ENCODE measurements around the gene NAGPA. TPM values are rescaled to one million over a fixed set of nuclear protein-coding genes. Genes with fewer than 3 reads are reported as not detected.

The NAGPA gene
- total RNA-seq, 4 donors from 2014 or later = 25.3 to 35.1 (median 31.0) TPM

GRCh38 chr16:5064915-5065314 is 31.2 kb upstream of the NAGPA start:
- Histone ChIP-seq H3K27me3 (no peaks in the 10 kb centered on the region), H3K9me3 (no peaks in the 10 kb centered on the region), H3K4me3 (no peak overlapping the region), H3K36me3 (no peaks in the 10 kb centered on the region), H3K27ac (no peak overlapping the region), H3K4me1 (no peaks in the 10 kb centered on the region)
- TF ChIP-seq EP300 (IDR thresholded peaks at IDR 0.05) (no peak), POLR2A (IDR thresholded peaks at IDR 0.05) (no peak), POLR2AphosphoS5 (IDR thresholded peaks at IDR 0.05) (no peak), CTCF (IDR thresholded peaks at IDR 0.05) (no peak)
- DNase-seq (ENCODE audit: low spot score in 2 of 2) = no peak
- WGBS = 73% methylated on average over 2 of the region's 7 CpGs

GRCh38 chr16:5062790-5063765 is 29.3 kb upstream of the NAGPA start:
- Histone ChIP-seq H3K9me3 (no peaks in the 10 kb centered on the region), H3K4me3 (no peak overlapping the region), H3K4me1 (no peaks in the 10 kb centered on the region), H3K27ac (no peak overlapping the region), H3K27me3 (no peaks in the 10 kb centered on the region), H3K36me3 (no peaks in the 10 kb centered on the region)
- 61% methylated on average over 19 of the region's 19 CpGs for WGBS
- DNase-seq (ENCODE audit: low spot score in 2 of 2) = no peak
- TF ChIP-seq CTCF (IDR thresholded peaks at IDR 0.05) (no peak), EP300 (IDR thresholded peaks at IDR 0.05) (no peak), POLR2A (IDR thresholded peaks at IDR 0.05) (no peak), POLR2AphosphoS5 (IDR thresholded peaks at IDR 0.05) (no peak)

DNA sequence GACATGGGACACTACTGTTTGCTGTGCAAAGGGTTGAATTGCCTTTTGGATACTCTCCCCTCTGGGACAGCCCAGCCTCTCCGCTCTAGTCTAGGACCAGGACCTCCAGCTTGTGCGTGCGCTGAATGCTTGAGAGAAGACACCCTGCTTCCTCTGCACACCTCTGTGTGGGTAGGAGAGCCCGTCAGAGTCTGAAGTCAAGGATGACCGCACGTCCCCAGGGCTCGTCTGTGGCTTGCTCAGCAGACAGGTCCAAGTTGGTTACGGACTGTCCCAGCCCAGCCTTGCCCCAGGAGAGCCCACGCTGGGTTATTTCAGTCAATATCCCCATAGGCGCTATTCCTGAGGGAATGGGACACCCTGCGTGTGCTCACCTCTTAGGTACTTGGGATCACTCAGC is 28.3 kb upstream of the NAGPA start:
- Histone ChIP-seq H3K9me3 (no peaks in the 10 kb centered on the region), H3K4me3 (no peak overlapping the region), H3K27me3 (no peaks in the 10 kb centered on the region), H3K36me3 (no peaks in the 10 kb centered on the region), H3K4me1 (no peaks in the 10 kb centered on the region), H3K27ac (no peak overlapping the region)
- DNase-seq (ENCODE audit: low spot score in 2 of 2) = no peak
- no peak for TF ChIP-seq CTCF (IDR thresholded peaks at IDR 0.05)
- no peak for TF ChIP-seq EP300 (IDR thresholded peaks at IDR 0.05)
- no peak for TF ChIP-seq POLR2A (IDR thresholded peaks at IDR 0.05)
- no peak for TF ChIP-seq POLR2AphosphoS5 (IDR thresholded peaks at IDR 0.05)
- WGBS = 77% methylated on average over 6 of the region's 11 CpGs

- Histone ChIP-seq H3K27ac (no peak overlapping the region), H3K27me3 (no peaks in the 10 kb centered on the region)
- DNase-seq (ENCODE audit: low spot score in 2 of 2) = no peak
Observed at GRCh38 chr16:5060073-5060641, 26.4 kb upstream of the NAGPA start.

More at GRCh38 chr16:5060073-5060641, 26.4 kb upstream of the NAGPA start:
- WGBS = 90% methylated on average over 3 of the region's 10 CpGs
- no peak for TF ChIP-seq EP300 (IDR thresholded peaks at IDR 0.05)
- no peak for TF ChIP-seq POLR2A (IDR thresholded peaks at IDR 0.05)
- no peak for TF ChIP-seq CTCF (IDR thresholded peaks at IDR 0.05)
- TF ChIP-seq POLR2AphosphoS5 (IDR thresholded peaks at IDR 0.05) = no peak
- Histone ChIP-seq H3K4me1 (no peaks in the 10 kb centered on the region), H3K4me3 (no peak overlapping the region), H3K36me3 (no peaks in the 10 kb centered on the region), H3K9me3 (no peaks in the 10 kb centered on the region)

All from suprapubic skin (tissue), 4 donors.